Bladder microvascular endothelial cell (primary cell): ENCODE data around the gene INF2. TPM values are rescaled to one million over a fixed set of nuclear protein-coding genes. Genes with fewer than 3 reads are reported as not detected.

Experiments
- total RNA-seq: library from RNA; depleted of rRNA; stranded (reverse); fragments of >200 nt; gene quantifications from 2 replicates; pipeline ENCODE4 v1.2.3, GENCODE V29; 2014

Gene INF2
- total RNA-seq, result 56.7 and 122 TPM in 2 replicates

GRCh38 chr14:104689109-104689880 lies at the start of gene INF2:
INF2 (plus strand) TSS chr14:104689618; CDS start chr14:104701366, 11,748 bp downstream.

DNA sequence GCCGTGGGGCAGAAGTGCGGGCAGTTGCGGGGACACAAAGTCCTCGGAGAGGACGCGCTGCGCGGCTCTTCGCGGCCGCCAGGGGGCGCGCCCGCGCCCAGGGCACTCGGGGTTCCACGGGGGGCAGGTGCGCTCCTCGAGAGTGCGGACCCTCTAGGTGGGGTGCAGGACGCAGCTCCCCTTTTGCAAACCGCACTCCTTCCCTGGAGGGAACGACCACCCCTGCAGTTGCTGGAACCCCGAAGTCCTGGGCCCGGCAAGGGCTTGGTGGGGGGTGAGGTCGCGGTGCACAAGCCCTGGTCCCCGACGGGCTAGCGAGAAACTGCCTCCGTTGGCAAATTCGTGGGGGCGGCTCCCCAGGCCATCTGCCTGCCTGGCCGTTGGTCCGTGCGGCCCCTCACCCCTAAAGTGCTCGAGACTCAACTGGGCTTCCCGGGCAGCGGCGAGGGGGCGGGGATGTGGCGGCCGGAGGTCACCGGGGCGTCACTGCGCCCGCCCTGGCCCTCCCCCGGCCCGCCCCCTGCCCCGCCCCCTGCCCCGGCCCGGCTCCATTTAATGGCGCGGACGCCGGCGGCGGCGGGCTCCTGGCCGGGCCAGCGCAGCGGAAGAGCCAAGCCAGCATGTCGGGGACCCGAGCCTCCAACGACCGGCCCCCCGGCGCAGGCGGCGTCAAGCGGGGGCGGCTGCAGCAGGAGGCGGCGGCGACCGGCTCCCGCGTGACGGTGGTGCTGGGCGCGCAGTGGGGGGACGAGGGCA lies 34.4 kb downstream of the INF2 start, which contains the start of gene ADSS1:
ADSS1 (plus strand) TSS at position 579 of the 756 bp plus-strand sequence; CDS start at position 621, 42 bp downstream.

GRCh38 chr14:104752735-104753527 lies 63.5 kb downstream of the INF2 start, which contains the start of gene SIVA1:
SIVA1 (plus strand) TSS chr14:104753147; CDS start chr14:104753202, 55 bp downstream.

Other genes starting within 250 kb of the INF2 start
- gene C14orf180, start 109.9 kb upstream of the INF2 start, total RNA-seq, result not detected in 2 replicates
- 0.19 TPM in 1 of 2 replicates, not detected in the other for gene TMEM179, start 84.8 kb upstream of the INF2 start, total RNA-seq
- gene ADSS1, start 34.6 kb downstream of the INF2 start, total RNA-seq, result 0.32 and 5.9 TPM in 2 replicates
- gene SIVA1, start 63.5 kb downstream of the INF2 start, total RNA-seq, result 69.2 and 119 TPM in 2 replicates
- gene AKT1, start 106.1 kb downstream of the INF2 start, total RNA-seq, result 144 and 221 TPM in 2 replicates
- 3.2 and 5.5 TPM in 2 replicates for gene ZBTB42, start 111.5 kb downstream of the INF2 start, total RNA-seq
- 7.3 and 11.8 TPM in 2 replicates for gene CEP170B, start 175.7 kb downstream of the INF2 start, total RNA-seq
- gene PLD4, start 235.3 kb downstream of the INF2 start, total RNA-seq, result not detected in 2 replicates